Neutrophil (primary cell): Measurements from ENCODE around the gene VTI1A.

Experiments used
- H3K27ac ChIP-seq: fragments of 200-600 bp; sonication (generic); 2 replicates; pipeline ENCODE4 v1.5.1; 2016; ENCODE audit warnings: mild to moderate bottlenecking, moderate library complexity
- H3K27me3 ChIP-seq: fragments of 200-600 bp; sonication (generic); 2 replicates; pipeline ENCODE4 v1.6.0; 2016; ENCODE audit warnings: mild to moderate bottlenecking
- H3K36me3 ChIP-seq: fragments of 200-600 bp; sonication (generic); 2 replicates; pipeline ENCODE4 v1.5.1; 2017
- H3K4me1 ChIP-seq, 2 experiments: fragments of 200-600 bp in 1 of 2; sonication (generic) in 1 of 2; 1 replicate in 1 of 2; 2 replicates in 1 of 2; pipeline versions ENCODE4 v1.5.1 to v1.6.1; 2013 to 2016; ENCODE audit warnings: low read depth in 1 of 2, low read length in 1 of 2, mild to moderate bottlenecking in 1 of 2, moderate library complexity in 1 of 2; ENCODE audit not compliant: control insufficient read depth in 1 of 2, insufficient read depth in 1 of 2
- H3K4me3 ChIP-seq, 2 experiments: fragments of 200-600 bp in 1 of 2; sonication (generic) in 1 of 2; 1 replicate in 1 of 2; 2 replicates in 1 of 2; pipeline ENCODE4 v1.5.1; 2013 to 2016; ENCODE audit warnings: low read depth in 1 of 2, low read length in 1 of 2, mild to moderate bottlenecking in 1 of 2, moderate library complexity in 1 of 2
- H3K9me3 ChIP-seq: fragments of 200-600 bp; sonication (generic); 2 replicates; pipeline ENCODE4 v1.5.1; 2016
- TF ChIP-seq, protein P1 (sequence below): fragments of 200-600 bp; sonication (generic); IDR thresholded peaks from 2 replicates; pipeline ENCODE4 v1.5.1; 2016; ENCODE audit warnings: antibody characterized with exemption

The VTI1A gene

DNA sequence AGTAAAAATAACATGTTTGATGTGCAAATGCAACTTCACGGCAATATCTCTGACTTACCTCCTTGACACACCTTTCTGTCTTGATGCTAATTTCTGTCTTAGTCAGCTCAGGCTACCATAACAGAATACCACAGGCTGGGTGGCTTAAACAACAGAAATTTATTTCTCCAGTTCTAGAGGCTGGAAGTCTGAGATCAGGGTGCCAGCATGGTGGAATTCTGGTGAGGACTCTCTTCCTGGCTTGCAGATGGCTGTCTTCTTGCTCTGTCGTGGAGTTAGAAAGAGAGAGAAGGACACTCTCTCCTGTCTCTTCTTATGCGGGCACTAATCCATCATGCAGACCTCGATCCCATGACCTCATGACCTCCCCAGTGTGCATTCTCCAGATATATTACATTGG lies 134.9 kb downstream of the VTI1A start:
- Histone ChIP-seq H3K4me1 (no peaks in the 10 kb centered on the region), H3K4me3 (no peak overlapping the region), H3K27ac (no peak overlapping the region), H3K36me3 (peaks cover 14% of the 10 kb centered on the region), H3K9me3 (no peaks in the 10 kb centered on the region), H3K27me3 (no peaks in the 10 kb centered on the region)
- TF ChIP-seq, protein P1, sequence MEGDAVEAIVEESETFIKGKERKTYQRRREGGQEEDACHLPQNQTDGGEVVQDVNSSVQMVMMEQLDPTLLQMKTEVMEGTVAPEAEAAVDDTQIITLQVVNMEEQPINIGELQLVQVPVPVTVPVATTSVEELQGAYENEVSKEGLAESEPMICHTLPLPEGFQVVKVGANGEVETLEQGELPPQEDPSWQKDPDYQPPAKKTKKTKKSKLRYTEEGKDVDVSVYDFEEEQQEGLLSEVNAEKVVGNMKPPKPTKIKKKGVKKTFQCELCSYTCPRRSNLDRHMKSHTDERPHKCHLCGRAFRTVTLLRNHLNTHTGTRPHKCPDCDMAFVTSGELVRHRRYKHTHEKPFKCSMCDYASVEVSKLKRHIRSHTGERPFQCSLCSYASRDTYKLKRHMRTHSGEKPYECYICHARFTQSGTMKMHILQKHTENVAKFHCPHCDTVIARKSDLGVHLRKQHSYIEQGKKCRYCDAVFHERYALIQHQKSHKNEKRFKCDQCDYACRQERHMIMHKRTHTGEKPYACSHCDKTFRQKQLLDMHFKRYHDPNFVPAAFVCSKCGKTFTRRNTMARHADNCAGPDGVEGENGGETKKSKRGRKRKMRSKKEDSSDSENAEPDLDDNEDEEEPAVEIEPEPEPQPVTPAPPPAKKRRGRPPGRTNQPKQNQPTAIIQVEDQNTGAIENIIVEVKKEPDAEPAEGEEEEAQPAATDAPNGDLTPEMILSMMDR, result no peak

DNA sequence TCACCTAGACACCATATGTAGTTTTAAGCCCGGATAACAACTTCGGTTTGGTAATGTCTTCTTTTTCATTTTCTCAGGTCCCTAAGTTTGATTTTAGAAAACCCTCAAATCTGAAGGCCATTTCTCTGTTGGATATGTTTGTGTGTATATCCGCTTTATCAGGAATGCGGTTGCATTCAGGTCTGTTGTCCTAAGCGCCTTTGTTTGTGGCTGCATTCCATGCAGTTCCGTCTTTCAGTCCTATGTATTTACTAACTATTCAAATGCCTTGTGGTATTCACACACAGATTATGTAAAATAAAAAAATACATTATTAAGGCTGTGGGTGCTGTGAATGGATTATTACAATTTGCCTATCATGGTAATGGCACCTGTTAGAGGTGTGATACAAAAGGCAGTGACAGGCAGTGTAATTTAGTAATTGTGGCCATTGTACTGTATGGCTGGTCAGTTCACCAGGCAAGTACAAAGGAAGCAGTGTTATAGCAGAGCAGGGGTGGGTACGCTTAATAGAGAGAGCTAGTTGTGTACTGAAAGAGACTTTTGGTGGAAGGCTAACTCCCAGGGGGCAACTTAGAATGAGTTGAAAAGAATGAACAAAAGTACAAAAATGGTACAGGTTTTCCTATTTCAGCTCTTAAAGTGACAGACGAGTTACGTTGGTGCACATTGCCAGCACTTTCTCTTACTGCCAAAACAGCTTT lies 136.4 kb downstream of the VTI1A start:
- Histone ChIP-seq H3K9me3 (no peaks in the 10 kb centered on the region), H3K27ac (no peak overlapping the region), H3K36me3 (peaks cover 14% of the 10 kb centered on the region), H3K4me1 (no peaks in the 10 kb centered on the region), H3K4me3 (no peak overlapping the region), H3K27me3 (no peaks in the 10 kb centered on the region)
- TF ChIP-seq, protein P1, result no peak

DNA sequence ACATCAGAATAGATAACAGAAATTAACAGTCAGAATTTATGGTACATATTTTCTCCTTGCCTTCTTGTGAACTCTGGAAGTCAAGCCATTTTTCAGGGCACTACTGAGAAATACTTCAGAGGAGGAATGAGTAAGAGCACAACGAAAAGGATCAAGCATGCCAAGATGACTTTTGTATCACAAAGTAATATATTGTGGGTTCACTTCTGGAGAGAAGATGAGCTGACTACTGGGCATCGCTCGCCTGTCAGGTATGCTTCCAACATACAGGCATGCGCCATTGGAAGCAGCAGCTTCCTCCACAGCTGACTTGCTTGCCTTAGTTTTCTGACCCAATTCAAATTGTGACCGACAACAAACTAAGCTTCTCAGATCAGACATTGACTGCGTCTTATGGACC lies 137.3 kb downstream of the VTI1A start:
- H3K4me1 ChIP-seq, result no peaks in the 10 kb centered on the region

DNA sequence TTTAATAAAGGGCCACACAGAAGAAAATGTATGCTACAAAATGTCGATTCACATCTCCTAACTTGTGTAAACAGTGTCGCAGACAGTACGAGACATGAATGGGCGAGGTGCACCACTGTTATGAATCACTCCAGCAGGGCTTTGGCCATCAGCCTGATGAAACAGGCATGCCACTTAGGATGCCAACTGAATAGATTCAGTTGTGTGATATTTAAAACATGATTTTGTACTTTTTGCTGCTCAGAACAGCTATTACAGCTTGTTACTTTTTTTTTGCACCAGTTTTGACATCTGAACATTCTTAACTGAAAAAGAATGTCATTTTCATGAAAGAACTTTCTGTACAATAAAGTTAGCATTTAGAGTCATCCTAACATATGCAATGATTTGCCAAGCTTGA lies 138.1 kb downstream of the VTI1A start:
- Histone ChIP-seq H3K9me3 (no peaks in the 10 kb centered on the region), H3K4me3 (no peak overlapping the region), H3K4me1 (no peaks in the 10 kb centered on the region), H3K27me3 (no peaks in the 10 kb centered on the region), H3K27ac (no peak overlapping the region), H3K36me3 (peaks cover 10% of the 10 kb centered on the region)
- TF ChIP-seq, protein P1, result no peak

More for the DNA sequence above, 137.3 kb downstream of the VTI1A start:
- H3K27me3 ChIP-seq, result no peaks in the 10 kb centered on the region
- H3K36me3 ChIP-seq, result peaks cover 10% of the 10 kb centered on the region
- no peak overlapping the region for H3K4me3 ChIP-seq
- no peak overlapping the region for H3K27ac ChIP-seq
- H3K9me3 ChIP-seq, result no peaks in the 10 kb centered on the region
- TF ChIP-seq, protein P1, result no peak

DNA sequence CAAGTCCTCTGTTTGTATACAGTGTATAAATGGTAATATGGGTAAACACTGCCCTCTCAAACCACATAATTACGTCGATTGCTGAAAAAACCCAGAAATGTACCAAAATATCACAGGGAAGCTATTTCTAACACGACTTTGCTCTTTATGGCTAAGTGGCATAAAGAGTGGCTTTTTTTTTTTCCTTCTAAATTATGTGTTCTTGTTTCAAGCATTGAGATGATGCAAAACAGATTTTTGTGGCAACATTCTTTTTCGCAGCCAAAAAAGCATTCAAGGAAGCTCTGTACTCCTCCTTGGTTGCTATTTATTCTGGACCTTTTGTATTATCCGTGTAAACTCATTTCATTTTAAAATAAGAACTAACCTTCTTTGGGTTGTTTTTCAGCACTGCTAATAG lies 138.9 kb downstream of the VTI1A start:
- H3K4me3 ChIP-seq, result no peak overlapping the region
- no peaks in the 10 kb centered on the region for H3K4me1 ChIP-seq
- no peak overlapping the region for H3K27ac ChIP-seq
- no peaks in the 10 kb centered on the region for H3K9me3 ChIP-seq
- H3K27me3 ChIP-seq, result no peaks in the 10 kb centered on the region
- peaks cover 10% of the 10 kb centered on the region for H3K36me3 ChIP-seq
- TF ChIP-seq, protein P1, result no peak
